ENCODE measurements around the gene OSM.

DNA sequence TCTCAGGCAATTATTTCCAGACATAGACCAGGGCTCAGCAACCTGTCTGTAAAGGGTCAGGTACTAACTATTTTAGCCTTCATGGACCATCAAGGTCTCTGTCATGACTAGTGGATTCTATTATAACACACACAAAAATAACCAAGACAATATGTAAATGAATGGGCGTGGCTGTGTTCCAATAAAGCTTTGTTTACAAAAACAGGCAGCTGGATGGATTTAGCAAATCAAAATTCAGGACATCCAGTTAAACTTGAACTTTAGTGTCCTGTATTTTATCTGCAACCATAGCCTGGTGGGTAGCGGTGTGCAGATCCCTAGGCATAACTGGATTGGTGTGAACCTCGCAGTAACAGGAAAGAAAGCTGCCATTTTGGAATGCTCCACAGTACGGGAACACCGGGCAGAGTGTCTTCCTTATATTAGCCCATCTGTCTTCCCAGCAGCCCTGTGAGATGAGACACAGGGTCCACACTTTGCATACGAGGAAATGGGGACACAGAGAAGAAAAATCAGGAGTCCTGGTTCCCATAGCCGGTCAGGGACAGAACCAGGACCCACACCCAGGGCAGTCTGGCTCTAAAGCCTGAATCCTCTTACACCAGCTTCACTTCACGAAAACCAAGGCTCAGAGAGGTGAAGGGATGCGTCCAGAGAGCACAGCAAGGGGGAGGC is 35.7 kb downstream of the OSM start:
- TF ChIP-seq POLR2AphosphoS5 (IDR thresholded peaks at IDR 0.05) = no peak
- TF ChIP-seq POLR2A (IDR thresholded peaks at IDR 0.05) = no peak
- TF ChIP-seq, protein P1, sequence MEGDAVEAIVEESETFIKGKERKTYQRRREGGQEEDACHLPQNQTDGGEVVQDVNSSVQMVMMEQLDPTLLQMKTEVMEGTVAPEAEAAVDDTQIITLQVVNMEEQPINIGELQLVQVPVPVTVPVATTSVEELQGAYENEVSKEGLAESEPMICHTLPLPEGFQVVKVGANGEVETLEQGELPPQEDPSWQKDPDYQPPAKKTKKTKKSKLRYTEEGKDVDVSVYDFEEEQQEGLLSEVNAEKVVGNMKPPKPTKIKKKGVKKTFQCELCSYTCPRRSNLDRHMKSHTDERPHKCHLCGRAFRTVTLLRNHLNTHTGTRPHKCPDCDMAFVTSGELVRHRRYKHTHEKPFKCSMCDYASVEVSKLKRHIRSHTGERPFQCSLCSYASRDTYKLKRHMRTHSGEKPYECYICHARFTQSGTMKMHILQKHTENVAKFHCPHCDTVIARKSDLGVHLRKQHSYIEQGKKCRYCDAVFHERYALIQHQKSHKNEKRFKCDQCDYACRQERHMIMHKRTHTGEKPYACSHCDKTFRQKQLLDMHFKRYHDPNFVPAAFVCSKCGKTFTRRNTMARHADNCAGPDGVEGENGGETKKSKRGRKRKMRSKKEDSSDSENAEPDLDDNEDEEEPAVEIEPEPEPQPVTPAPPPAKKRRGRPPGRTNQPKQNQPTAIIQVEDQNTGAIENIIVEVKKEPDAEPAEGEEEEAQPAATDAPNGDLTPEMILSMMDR (IDR thresholded peaks at IDR 0.05) = no peak
